Stimulated activated CD4-positive, alpha-beta T cell treated with anti-CD3 and anti-CD28 coated beads, TNF-alpha, amount 100 ng/mL, for 1 hour (primary cell): ENCODE data around the gene SCUBE2.
"Not testable (repeated sequence)": the region's sequence is repeated elsewhere in the genome, so short reads cannot be mapped to it uniquely, and the experiment has no call there.

ENCODE experiments used
- DNase-seq, 3 donors: peaks; one replicate each; pipeline ENCODE4 v3.0.0-alpha.2; 2020; ENCODE audit warnings: low read depth in 3 of 3, low spot score in 1 of 3

Gene SCUBE2

GRCh38 chr11:9109858-9110731 is 18.7 kb upstream of the SCUBE2 start:
- DNase-seq: no peak

GRCh38 chr11:9104580-9104979 is 13.2 kb upstream of the SCUBE2 start:
- DNase-seq: no peak

- DNase-seq: no peak
These were observed 12.3 kb upstream of the SCUBE2 start for GRCh38 chr11:9103542-9104276.

- no peak for DNase-seq
These were observed 8.2 kb upstream of the SCUBE2 start for GRCh38 chr11:9099617-9100016.

GRCh38 chr11:9098455-9098854 is 7.1 kb upstream of the SCUBE2 start:
- DNase-seq: not testable (repeated sequence)

- not testable (repeated sequence) for DNase-seq
These were observed 6.0 kb upstream of the SCUBE2 start for GRCh38 chr11:9097186-9097943.

- DNase-seq: no peak
These were observed 5.0 kb upstream of the SCUBE2 start for GRCh38 chr11:9096427-9096826.

- no peak for DNase-seq
These were observed 4.0 kb upstream of the SCUBE2 start for GRCh38 chr11:9095421-9095820.

GRCh38 chr11:9094420-9094819 is 3.0 kb upstream of the SCUBE2 start:
- no peak for DNase-seq

- DNase-seq: no peak
These were observed 1.7 kb upstream of the SCUBE2 start for GRCh38 chr11:9092853-9093778.

GRCh38 chr11:9092072-9092471 is 673 bp upstream of the SCUBE2 start:
- DNase-seq: no peak

- DNase-seq: no peak
These were observed 833 bp downstream of the SCUBE2 start for GRCh38 chr11:9090488-9091043.

- no peak for DNase-seq
These were observed 1.8 kb downstream of the SCUBE2 start for GRCh38 chr11:9089636-9090035.

- no peak for DNase-seq
These were observed 2.3 kb downstream of the SCUBE2 start for GRCh38 chr11:9089061-9089460.

- DNase-seq: no peak
These were observed 8.8 kb downstream of the SCUBE2 start for GRCh38 chr11:9082575-9082974.

- no peak for DNase-seq
These were observed 10.2 kb downstream of the SCUBE2 start for GRCh38 chr11:9081153-9081552.

GRCh38 chr11:9078113-9079086 is 13.0 kb downstream of the SCUBE2 start:
- no peak for DNase-seq

- no peak for DNase-seq
These were observed 14.2 kb downstream of the SCUBE2 start for GRCh38 chr11:9077164-9077563.

GRCh38 chr11:9076661-9077060 is 14.7 kb downstream of the SCUBE2 start:
- no peak for DNase-seq
